Body of pancreas (tissue), 4 donors: ENCODE results near the gene ZNF555. TPM values are rescaled to one million over a fixed set of nuclear protein-coding genes. Genes with fewer than 3 reads are reported as not detected.

ENCODE experiments used
- ATAC-seq: fragments of 150-250 bp; one replicate; pipeline ENCODE4 v1.9.1; 2016
- DNase-seq, 4 donors: peaks; one replicate each; pipeline ENCODE4 v3.0.0-alpha.2; 2019
- H3K27ac ChIP-seq, 4 donors: fragments of 200-600 bp; sonication (generic); 1 replicate in 3 of 4; 2 replicates in 1 of 4; pipeline versions ENCODE4 v1.5.1 to v1.6.1; 2016 to 2019; ENCODE audit warnings: mild to moderate bottlenecking in 1 of 4, mixed read lengths in 1 of 4, moderate library complexity in 1 of 4
- H3K27me3 ChIP-seq, 2 donors: fragments of 200-600 bp; sonication (generic); one replicate each; pipeline ENCODE4 v1.6.0; 2016; ENCODE audit warnings: mild to moderate bottlenecking in 1 of 2
- H3K36me3 ChIP-seq, 2 donors: fragments of 200-600 bp; sonication (generic); replicated peaks in 1 of 2; 2 replicates each; pipeline ENCODE4 v1.5.1; 2016; ENCODE audit warnings: low read depth in 2 of 2; ENCODE audit not compliant: insufficient read depth in 1 of 2
- H3K4me1 ChIP-seq: fragments of 200-600 bp; sonication (generic); one replicate; pipeline ENCODE4 v1.6.0; 2016
- H3K4me3 ChIP-seq, 2 donors: fragments of 200-600 bp; sonication (generic); 1 replicate in 1 of 2; 2 replicates in 1 of 2; pipeline ENCODE4 v1.5.1; 2016 to 2019
- H3K9me3 ChIP-seq, 3 donors: fragments of 200-600 bp; sonication (generic); 1 replicate in 2 of 3; 2 replicates in 1 of 3; pipeline ENCODE4 v1.5.1; 2016
- POLR2A ChIP-seq, 3 donors: fragments of 450-650 bp; IDR thresholded peaks; one replicate each; pipeline ENCODE4 v1.6.1; 2016; ENCODE audit warnings: antibody characterized with exemption in 3 of 3, mild to moderate bottlenecking in 2 of 3
- WGBS, 2 donors: methylation state at CpG; one replicate each; pipeline ENCODE4 v1.1.5; 2017; 5-methylcytosine and 5-hydroxymethylcytosine counted together
- intact Hi-C: fragments of 100-400 bp; cut with DNase I; formaldehyde crosslinking; loops from one replicate; pipeline ENCODE4 v1.15.1; 2023
- total RNA-seq, 2 donors: library from RNA; depleted of rRNA; stranded (reverse); fragments of >200 nt; gene quantifications; one replicate each; pipeline ENCODE4 v1.1.0, GENCODE V29; 2016
- TF ChIP-seq, protein P1 (sequence below), 7 experiments: fragments of 450-650 bp in 4 of 7; fragments of 200-600 bp in 3 of 7; sonication (generic) in 3 of 7; IDR thresholded peaks; one replicate each; pipeline ENCODE4 v1.5.1; 2016 to 2019; ENCODE audit warnings: antibody characterized with exemption in 7 of 7

The ZNF555 gene
- total RNA-seq, 2 donors from 2014 or later = 2.3 to 4.6 TPM

DNA sequence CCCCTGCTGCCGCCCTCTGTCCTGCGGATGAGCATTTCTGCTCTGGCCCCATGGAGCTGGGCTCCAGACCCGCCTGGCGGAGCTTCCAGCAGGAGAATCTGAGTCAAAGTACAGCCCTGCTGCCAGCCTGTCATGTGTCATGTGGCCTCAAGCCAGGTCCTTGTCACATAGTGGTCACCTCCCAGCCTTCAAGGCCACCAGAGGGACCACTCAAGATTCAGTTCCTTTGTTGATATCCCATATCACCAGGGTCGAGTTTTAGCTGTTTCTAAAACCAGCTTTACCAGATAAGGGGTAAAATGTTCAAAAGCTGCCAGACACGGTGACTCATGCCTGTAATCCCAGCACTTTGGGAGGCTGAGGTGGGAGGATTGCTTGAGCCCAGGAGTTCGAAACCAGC is 42.5 kb upstream of the ZNF555 start:
- Histone ChIP-seq H3K27me3 (no peaks in the 10 kb centered on the region), H3K27ac (peak overlapping the region in 1 of 4 donors; percentile 36), H3K9me3 (no peaks in the 10 kb centered on the region), H3K4me3 (no peak overlapping the region), H3K4me1 (peaks cover 6% of the 10 kb centered on the region), H3K36me3 (no peaks in the 10 kb centered on the region)
- ATAC-seq (peak; percentile 38), DNase-seq (peak; percentile 31 to 69 (median 48))
- intact Hi-C loops = no loop called here
- WGBS, 2 donors = 67 to 77% methylated on average over 2 to 7 of the region's 7 CpGs
- no peak for TF ChIP-seq POLR2A (IDR thresholded peaks at IDR 0.05)
- TF ChIP-seq, protein P1, sequence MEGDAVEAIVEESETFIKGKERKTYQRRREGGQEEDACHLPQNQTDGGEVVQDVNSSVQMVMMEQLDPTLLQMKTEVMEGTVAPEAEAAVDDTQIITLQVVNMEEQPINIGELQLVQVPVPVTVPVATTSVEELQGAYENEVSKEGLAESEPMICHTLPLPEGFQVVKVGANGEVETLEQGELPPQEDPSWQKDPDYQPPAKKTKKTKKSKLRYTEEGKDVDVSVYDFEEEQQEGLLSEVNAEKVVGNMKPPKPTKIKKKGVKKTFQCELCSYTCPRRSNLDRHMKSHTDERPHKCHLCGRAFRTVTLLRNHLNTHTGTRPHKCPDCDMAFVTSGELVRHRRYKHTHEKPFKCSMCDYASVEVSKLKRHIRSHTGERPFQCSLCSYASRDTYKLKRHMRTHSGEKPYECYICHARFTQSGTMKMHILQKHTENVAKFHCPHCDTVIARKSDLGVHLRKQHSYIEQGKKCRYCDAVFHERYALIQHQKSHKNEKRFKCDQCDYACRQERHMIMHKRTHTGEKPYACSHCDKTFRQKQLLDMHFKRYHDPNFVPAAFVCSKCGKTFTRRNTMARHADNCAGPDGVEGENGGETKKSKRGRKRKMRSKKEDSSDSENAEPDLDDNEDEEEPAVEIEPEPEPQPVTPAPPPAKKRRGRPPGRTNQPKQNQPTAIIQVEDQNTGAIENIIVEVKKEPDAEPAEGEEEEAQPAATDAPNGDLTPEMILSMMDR (IDR thresholded peaks at IDR 0.05) = no peak

DNA sequence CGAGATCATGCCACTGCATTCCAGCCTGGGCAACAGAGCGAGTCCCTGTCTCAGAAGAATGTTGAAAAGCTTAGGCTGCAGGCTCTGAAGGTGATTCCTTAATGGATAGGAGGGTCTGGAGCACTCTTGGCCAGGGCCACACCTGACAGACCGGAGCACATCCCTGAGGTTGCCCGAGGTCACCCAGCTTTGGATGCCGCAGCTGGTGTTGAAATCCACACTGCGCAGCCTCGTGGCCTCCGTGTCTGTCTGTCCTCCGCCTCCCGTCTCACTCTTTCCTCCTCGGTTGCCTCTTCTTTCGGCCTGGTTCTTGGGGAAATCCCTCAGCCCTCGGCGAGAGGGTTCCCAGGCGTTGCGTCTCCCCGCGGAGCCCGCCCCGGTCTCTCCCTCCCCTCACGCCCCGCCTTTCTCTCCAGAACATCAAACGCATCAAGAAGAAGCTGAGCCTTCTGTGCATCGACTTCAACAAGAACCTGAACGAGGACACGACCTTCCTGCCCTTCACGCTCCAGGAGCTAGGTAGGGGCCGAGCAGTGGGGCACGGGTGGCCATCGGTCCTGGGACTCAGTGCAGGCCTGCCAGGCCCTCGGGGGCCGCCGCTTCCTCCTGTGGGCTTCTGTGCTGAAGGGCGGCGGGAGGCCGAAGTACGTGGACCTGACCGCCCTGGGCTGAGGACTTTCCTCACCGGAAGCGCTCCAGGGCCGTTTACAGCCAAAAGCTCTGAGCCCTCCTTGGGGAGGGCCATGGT is 41.8 kb upstream of the ZNF555 start:
- peaks cover 6% of the 10 kb centered on the region for H3K4me1 ChIP-seq
- ATAC-seq (no peak), DNase-seq (no peak)
- no peak for TF ChIP-seq POLR2A (IDR thresholded peaks at IDR 0.05)
- TF ChIP-seq, protein P1 (IDR thresholded peaks at IDR 0.05) = no peak
- no peak overlapping the region for H3K27ac ChIP-seq
- H3K36me3 ChIP-seq = no peaks in the 10 kb centered on the region
- no peaks in the 10 kb centered on the region for H3K27me3 ChIP-seq
- H3K9me3 ChIP-seq = no peaks in the 10 kb centered on the region
- WGBS, 2 donors = 96% methylated on average over 25 to 41 of the region's 41 CpGs
- no peak overlapping the region for H3K4me3 ChIP-seq
- intact Hi-C loops = no loop called here

DNA sequence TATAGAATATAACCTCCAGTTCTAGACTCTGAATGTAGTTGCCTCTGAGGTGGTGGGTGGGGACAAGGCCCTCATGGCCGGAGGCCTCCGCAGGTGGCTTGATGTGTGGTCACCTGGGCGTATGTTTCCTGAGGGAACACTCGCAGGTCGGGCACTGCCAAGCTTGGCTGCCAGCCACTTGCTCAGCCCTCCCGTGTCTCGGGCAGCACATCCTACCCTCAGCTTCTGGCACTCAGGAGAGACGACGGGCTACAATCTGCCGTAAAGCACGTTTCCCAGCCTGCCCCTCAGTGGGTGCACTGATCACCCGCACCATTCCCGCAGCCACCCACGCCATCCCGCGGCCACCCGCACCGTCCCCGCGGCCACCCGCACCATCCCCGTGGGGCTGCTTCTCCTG is 40.8 kb upstream of the ZNF555 start:
- H3K9me3 ChIP-seq = no peaks in the 10 kb centered on the region
- WGBS, 2 donors = 93% methylated on average over 22 of the region's 22 CpGs; no CpG with 5 or more reads in 1 of the 2 donors
- no peak overlapping the region for H3K27ac ChIP-seq
- DNase-seq (no peak), ATAC-seq (no peak)
- no peak for TF ChIP-seq POLR2A (IDR thresholded peaks at IDR 0.05)
- TF ChIP-seq, protein P1 (IDR thresholded peaks at IDR 0.05) = no peak
- H3K27me3 ChIP-seq = no peaks in the 10 kb centered on the region
- peaks cover 6% of the 10 kb centered on the region for H3K4me1 ChIP-seq
- intact Hi-C loops = no loop called here
- no peaks in the 10 kb centered on the region for H3K36me3 ChIP-seq
- no peak overlapping the region for H3K4me3 ChIP-seq

DNA sequence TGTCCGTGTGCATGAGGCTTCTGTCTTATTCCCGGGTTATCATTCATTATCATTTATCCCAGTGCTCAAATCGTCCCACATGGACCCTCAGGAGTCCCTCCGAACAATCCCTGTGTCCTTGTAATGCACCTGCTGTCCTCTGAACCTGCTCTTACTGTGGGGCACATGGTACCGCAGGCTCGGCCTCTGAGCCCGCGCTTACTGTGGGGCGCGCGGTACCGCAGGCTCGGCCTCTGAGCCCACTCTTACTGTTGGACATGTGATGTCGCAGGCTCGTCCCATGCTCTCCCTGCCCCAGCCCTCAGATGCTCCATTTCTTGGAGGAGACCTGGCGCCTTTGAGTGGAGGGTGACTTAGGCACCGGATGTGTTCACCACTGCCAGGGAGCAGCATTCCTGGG is 38.4 kb upstream of the ZNF555 start:
- no peak overlapping the region for H3K27ac ChIP-seq
- peaks cover 6% of the 10 kb centered on the region for H3K4me1 ChIP-seq
- TF ChIP-seq, protein P1 (IDR thresholded peaks at IDR 0.05) = no peak
- no peak for TF ChIP-seq POLR2A (IDR thresholded peaks at IDR 0.05)
- DNase-seq (no peak), ATAC-seq (no peak)
- H3K27me3 ChIP-seq = no peaks in the 10 kb centered on the region
- no peaks in the 10 kb centered on the region for H3K9me3 ChIP-seq
- no peaks in the 10 kb centered on the region for H3K36me3 ChIP-seq
- intact Hi-C loops = no loop called here
- H3K4me3 ChIP-seq = no peak overlapping the region
- WGBS, 2 donors = 95 to 96% methylated on average over 9 to 16 of the region's 17 CpGs
